Cardiac muscle cell (in vitro differentiated cells and primary cell): ENCODE measurements around the gene KASH5. TPM values are rescaled to one million over a fixed set of nuclear protein-coding genes. Genes with fewer than 3 reads are reported as not detected.

ENCODE experiments used
- DNase-seq, 2 donors: peaks; one replicate each; pipeline versions ENCODE4 v3.0.0 to v3.0.0-alpha.2; 2010 to 2017; ENCODE audit warnings: low read depth in 1 of 2, low spot score in 1 of 2
- H3K27ac ChIP-seq: fragments of 200-600 bp; sonication (generic); 2 replicates; pipeline ENCODE4 v1.5.1; 2016
- H3K27me3 ChIP-seq: fragments of 200-600 bp; sonication (generic); 2 replicates; pipeline ENCODE4 v1.6.0; 2016; ENCODE audit warnings: control low read depth
- H3K36me3 ChIP-seq: fragments of 200-600 bp; sonication (generic); 2 replicates; pipeline ENCODE4 v1.5.1; 2016; ENCODE audit warnings: control low read depth
- H3K4me1 ChIP-seq: fragments of 200-600 bp; sonication (generic); 2 replicates; pipeline ENCODE4 v1.8.1; 2017; ENCODE audit warnings: low read depth, mild to moderate bottlenecking, mixed run types
- H3K4me3 ChIP-seq: fragments of 200-600 bp; sonication (generic); 2 replicates; pipeline ENCODE4 v1.5.1; 2016; ENCODE audit warnings: mild to moderate bottlenecking
- H3K9me3 ChIP-seq: fragments of 200-600 bp; sonication (generic); 2 replicates; pipeline ENCODE4 v1.5.1; 2017; ENCODE audit warnings: low read depth, mild to moderate bottlenecking, control low read depth
- polyA plus RNA-seq: library from polyadenylated mRNA; unstranded; fragments of >200 nt; fragmentation: Nextera tagmentation; extraction: Ambion mirVana; gene quantifications from 2 replicates; pipeline ENCODE4 v1.2.1, GENCODE V29; 2016
- total RNA-seq: library from RNA; depleted of rRNA; stranded (reverse); fragments of >200 nt; gene quantifications from 2 replicates; pipeline ENCODE4 v1.2.3, GENCODE V29; 2016
- TF ChIP-seq, protein P1 (sequence below): IDR thresholded peaks from 2 replicates; pipeline ENCODE4 v1.5.1; 2012; ENCODE audit warnings: low read depth, mild to moderate bottlenecking, low read length

The KASH5 gene
- total and polyA plus RNA-seq, 2 experiments from 2014 or later, result 0.27 TPM; not detected in 1

DNA sequence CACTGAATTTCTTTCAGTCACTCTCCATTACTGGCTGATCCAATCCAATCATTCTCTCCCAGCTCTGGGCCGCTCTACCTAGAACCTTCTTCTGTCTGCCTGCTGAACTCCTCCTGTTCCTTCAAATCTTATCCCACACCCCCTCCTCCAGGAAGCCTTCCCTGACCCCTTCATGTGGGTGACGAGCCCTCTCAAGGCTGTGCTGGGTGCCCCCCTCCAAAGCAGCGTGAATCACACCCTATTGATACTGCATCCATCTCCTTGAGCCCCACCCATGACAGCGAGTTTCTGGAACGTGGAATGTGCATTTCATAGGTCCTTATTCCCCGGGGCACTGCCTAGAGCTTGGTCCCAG lies 60.4 kb downstream of the KASH5 start:
- TF ChIP-seq, protein P1, sequence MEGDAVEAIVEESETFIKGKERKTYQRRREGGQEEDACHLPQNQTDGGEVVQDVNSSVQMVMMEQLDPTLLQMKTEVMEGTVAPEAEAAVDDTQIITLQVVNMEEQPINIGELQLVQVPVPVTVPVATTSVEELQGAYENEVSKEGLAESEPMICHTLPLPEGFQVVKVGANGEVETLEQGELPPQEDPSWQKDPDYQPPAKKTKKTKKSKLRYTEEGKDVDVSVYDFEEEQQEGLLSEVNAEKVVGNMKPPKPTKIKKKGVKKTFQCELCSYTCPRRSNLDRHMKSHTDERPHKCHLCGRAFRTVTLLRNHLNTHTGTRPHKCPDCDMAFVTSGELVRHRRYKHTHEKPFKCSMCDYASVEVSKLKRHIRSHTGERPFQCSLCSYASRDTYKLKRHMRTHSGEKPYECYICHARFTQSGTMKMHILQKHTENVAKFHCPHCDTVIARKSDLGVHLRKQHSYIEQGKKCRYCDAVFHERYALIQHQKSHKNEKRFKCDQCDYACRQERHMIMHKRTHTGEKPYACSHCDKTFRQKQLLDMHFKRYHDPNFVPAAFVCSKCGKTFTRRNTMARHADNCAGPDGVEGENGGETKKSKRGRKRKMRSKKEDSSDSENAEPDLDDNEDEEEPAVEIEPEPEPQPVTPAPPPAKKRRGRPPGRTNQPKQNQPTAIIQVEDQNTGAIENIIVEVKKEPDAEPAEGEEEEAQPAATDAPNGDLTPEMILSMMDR, result no peak
- no peaks in the 10 kb centered on the region for H3K9me3 ChIP-seq
- no peaks in the 10 kb centered on the region for H3K4me1 ChIP-seq
- no peak overlapping the region for H3K27ac ChIP-seq
- no peaks in the 10 kb centered on the region for H3K36me3 ChIP-seq
- H3K27me3 ChIP-seq, result no peaks in the 10 kb centered on the region
- DNase-seq, result no peak
- no peak overlapping the region for H3K4me3 ChIP-seq

DNA sequence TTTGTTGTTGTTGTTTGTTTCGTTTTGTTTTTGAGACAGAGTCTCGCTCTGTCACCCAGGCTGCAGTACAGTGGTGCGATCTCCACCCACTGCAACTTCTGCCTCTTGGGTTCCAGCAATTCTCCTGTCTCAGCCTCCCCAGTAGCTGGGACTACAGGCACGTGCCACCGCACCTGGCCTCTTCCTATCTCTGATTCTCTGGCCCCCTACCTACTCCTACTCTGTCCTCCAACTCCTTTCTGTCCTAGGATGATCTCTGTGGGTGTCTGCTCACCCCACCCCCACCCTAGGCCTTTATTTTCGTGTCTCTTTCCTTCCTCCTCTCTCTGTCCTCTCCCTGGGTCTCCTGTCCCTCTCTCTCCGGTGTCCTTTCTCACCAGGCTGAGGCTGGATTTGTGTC lies 62.4 kb downstream of the KASH5 start:
- Histone ChIP-seq H3K27me3 (no peaks in the 10 kb centered on the region), H3K36me3 (no peaks in the 10 kb centered on the region), H3K4me1 (peaks cover 2% of the 10 kb centered on the region), H3K4me3 (peak overlapping the region; percentile 82), H3K9me3 (no peaks in the 10 kb centered on the region), H3K27ac (no peak overlapping the region)
- TF ChIP-seq, protein P1, result no peak
- no peak for DNase-seq

DNA sequence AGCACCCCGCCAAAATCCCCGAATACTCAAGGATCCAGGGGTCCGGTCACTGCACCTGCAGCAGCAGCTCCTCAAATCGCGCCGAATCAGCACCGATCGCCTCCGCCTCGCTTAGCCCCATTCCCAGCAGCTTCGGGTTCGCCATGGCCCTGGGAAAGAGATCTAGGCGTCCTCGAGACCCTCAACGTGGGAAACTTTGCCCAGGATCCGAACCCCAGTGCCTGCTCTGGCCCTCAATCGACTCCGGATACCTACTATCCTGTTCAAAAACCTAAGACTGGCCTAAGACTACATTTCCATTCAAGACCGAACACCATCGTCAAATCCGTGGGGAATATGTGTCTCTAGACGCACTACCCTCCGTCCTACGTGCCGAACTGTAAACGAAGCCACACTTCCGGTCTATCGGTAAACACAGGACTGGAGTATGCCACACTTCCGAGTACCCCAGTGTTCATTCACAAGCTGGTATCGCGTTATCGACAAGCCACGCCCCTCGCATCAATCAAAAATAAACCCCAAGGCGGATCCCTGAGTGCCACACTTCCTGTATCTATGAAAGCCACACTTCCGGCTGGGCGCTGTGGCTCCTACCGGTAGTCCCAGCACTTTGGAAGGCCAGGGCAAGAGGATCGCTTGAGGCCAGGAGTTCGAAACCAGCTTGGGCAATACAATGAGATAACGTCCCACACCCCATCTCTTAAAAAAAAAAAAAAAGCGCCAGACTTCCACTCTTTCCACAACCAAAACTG lies 63.6 kb downstream of the KASH5 start, which contains the start of gene PIH1D1:
TSS of gene PIH1D1 (minus strand) at position 385 of the 752 bp plus-strand sequence. CDS start at position 145, 240 bp downstream.
- peaks cover 2% of the 10 kb centered on the region for H3K4me1 ChIP-seq
- peak; percentile 98 to 99 for DNase-seq
- no peaks in the 10 kb centered on the region for H3K27me3 ChIP-seq
- TF ChIP-seq, protein P1, result peak; percentile 24
- no peaks in the 10 kb centered on the region for H3K36me3 ChIP-seq
- H3K4me3 ChIP-seq, result peak within 1 kb of the TSS; percentile 82
- H3K9me3 ChIP-seq, result no peaks in the 10 kb centered on the region
- peak within 1 kb of the TSS; percentile 97 for H3K27ac ChIP-seq

DNA sequence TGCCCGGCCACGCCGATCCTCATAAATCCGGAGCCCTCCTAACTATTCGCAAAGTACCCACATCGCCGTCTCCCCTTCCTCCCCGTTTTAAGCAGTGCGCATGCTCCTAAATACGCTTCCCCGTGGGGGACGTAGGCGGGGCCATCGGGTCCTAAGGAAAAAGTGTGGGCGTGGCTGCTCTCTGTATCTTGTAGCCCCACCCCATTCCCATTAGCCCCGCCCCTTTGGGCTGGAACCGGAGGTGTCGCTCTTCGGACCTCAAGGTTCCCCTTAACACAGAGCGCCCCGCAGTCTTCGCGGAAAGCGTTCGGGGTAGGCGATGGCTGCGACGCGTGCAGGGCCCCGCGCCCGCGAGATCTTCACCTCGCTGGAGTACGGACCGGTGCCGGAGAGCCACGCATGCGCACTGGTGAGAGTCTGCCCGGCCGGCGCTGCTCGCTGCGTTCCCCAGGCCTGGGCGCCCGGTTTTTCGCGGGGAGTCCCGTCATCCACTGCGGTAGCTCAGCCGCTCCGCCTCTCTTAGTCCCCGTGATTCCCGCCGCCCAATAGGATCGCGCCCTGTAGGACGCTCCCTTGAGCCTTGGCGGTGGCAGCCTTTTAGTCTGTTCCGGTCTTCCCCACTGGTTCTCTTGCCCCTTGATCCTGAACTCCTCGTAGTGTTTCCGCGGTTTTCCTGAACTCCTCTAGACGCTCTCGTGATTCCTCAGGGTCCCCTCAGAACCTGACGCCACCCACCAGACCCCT lies 65.1 kb downstream of the KASH5 start, which contains the start of gene ALDH16A1:
TSS of gene ALDH16A1 (plus strand) at position 213 of the 744 bp plus-strand sequence. CDS start at position 320, 107 bp downstream.
- peak within 1 kb of the TSS; percentile 97 for H3K27ac ChIP-seq
- no peaks in the 10 kb centered on the region for H3K9me3 ChIP-seq
- TF ChIP-seq, protein P1, result no peak
- no peaks in the 10 kb centered on the region for H3K36me3 ChIP-seq
- H3K4me3 ChIP-seq, result peak within 1 kb of the TSS; percentile 76
- DNase-seq, result peak; percentile 99
- no peaks in the 10 kb centered on the region for H3K27me3 ChIP-seq
- H3K4me1 ChIP-seq, result peaks cover 2% of the 10 kb centered on the region

DNA sequence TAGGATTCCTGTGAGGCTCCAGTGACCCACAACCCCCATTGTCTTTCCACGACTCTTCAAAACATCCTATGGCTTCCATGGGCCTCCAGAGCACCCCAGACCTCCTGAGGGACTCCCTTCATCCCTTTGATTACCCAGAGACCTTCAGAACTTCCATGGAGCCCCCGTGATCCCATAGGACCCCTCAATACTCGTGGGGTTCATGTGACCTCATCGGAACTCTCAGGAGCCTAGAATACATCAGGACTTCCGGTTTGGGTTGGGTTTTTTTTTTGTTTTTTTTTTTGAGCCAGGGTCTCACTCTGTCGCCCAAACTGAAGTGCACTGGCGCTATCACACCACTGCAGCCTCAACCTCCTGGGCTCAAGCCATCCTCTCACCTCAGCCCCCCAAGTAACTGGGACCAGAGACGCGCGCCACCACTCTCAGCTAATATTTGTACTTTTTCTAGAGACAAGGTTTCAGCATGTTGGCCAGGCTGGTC lies 65.8 kb downstream of the KASH5 start:
- H3K4me3 ChIP-seq, result peak overlapping the region; percentile 76
- H3K9me3 ChIP-seq, result no peaks in the 10 kb centered on the region
- H3K36me3 ChIP-seq, result no peaks in the 10 kb centered on the region
- H3K27me3 ChIP-seq, result no peaks in the 10 kb centered on the region
- peak in 1 of 2 donors; percentile 8 for DNase-seq
- peak overlapping the region; percentile 97 for H3K27ac ChIP-seq
- TF ChIP-seq, protein P1, result no peak
- peaks cover 2% of the 10 kb centered on the region for H3K4me1 ChIP-seq
